ENCODE measurements around the gene ZNF148. TPM values are rescaled to one million over a fixed set of nuclear protein-coding genes. Genes with fewer than 3 reads are reported as not detected.

The ZNF148 gene
- total RNA-seq, 1 experiment from 2014 or later, result 55.8 TPM

DNA sequence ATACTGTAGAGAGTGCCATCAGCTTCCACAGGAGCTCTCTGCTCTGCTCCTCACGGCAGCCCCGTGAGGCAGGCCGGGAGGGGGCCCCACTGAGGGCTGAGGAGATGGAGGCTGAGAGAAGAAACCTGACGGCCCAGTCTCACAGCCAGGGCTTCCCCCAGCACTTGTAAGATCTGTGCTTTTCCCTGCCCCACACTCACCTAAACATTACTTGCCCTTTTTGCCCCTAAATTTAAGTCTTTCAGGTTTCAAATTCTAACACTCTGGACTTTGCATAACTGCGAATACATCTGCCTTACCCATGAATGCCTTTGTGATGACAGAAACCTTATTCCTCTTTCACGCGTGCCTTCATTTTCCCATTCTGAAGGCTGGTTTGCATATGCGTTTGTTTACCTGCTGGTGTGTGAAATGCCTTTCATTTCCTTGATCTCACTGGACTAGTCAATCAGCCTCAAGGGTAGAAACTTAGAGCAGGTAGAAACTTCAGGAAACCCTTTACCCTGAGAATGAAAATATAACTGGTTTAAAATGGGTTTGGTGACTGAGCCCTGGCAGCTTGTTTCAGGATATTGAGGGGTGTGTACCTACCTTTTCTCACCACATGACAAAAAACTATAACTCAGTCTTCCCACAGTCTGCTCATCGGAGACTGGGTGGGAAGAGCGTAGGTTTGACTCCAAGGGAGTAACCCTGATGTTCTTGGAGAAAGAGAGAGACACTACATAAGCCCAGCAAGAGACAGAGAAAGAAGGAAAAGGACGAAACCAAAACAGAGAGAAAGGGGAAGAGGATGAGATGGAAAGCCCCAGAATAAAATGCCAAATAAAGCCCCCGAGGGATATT, 182.7 kb downstream of the ZNF148 start:
- no peak for TF ChIP-seq SIN3A (IDR thresholded peaks at IDR 0.05; ENCODE audit: borderline replicate concordance, insufficient read depth, low read depth, low read length)
- TF ChIP-seq, protein P1, sequence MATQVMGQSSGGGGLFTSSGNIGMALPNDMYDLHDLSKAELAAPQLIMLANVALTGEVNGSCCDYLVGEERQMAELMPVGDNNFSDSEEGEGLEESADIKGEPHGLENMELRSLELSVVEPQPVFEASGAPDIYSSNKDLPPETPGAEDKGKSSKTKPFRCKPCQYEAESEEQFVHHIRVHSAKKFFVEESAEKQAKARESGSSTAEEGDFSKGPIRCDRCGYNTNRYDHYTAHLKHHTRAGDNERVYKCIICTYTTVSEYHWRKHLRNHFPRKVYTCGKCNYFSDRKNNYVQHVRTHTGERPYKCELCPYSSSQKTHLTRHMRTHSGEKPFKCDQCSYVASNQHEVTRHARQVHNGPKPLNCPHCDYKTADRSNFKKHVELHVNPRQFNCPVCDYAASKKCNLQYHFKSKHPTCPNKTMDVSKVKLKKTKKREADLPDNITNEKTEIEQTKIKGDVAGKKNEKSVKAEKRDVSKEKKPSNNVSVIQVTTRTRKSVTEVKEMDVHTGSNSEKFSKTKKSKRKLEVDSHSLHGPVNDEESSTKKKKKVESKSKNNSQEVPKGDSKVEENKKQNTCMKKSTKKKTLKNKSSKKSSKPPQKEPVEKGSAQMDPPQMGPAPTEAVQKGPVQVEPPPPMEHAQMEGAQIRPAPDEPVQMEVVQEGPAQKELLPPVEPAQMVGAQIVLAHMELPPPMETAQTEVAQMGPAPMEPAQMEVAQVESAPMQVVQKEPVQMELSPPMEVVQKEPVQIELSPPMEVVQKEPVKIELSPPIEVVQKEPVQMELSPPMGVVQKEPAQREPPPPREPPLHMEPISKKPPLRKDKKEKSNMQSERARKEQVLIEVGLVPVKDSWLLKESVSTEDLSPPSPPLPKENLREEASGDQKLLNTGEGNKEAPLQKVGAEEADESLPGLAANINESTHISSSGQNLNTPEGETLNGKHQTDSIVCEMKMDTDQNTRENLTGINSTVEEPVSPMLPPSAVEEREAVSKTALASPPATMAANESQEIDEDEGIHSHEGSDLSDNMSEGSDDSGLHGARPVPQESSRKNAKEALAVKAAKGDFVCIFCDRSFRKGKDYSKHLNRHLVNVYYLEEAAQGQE (IDR thresholded peaks at IDR 0.05; ENCODE audit: insufficient read depth in 1 of 2, low read depth in 2 of 2, low read length in 1 of 2), result no peak
- intact Hi-C loops (cut with micrococcal nuclease; ENCODE audit: unreplicated experiment), result no loop called here
- Histone ChIP-seq H3K9me3 (ENCODE audit: control insufficient read depth, insufficient read depth, low read depth, low read length) (no peaks in the 10 kb centered on the region), H3K4me1 (ENCODE audit: control insufficient read depth, insufficient read depth, low read length) (peaks cover 2% of the 10 kb centered on the region; the same call in 1 of the 2 replicates), H3K36me3 (ENCODE audit: control insufficient read depth, insufficient read depth, low read length) (no peaks in the 10 kb centered on the region), H3K4me3 (ENCODE audit: low read depth in 2 of 2, low read length in 2 of 2) (no peak overlapping the region), H3K27ac (ENCODE audit: low read length) (0 out of 2 replicates have a peak overlapping the region, but pooled peaks have one; percentile 5), H3K27me3 (ENCODE audit: control insufficient read depth, insufficient read depth, low read length) (no peaks in the 10 kb centered on the region)
- DNase-seq (ENCODE audit: low read depth, low spot score), result no peak
- in situ Hi-C loops (cut with HindIII; ENCODE audit: low pct_unique_long_range_greater_than_20kb, low sequenced_read_pairs), result no loop called here
- no TSS peak for BruUV-seq (replicated peaks)
- ChIA-PET CTCF (interaction anchor here (0.7 kb wide), 1 partner anchor 17 kb away, joined by 3 read pairs; no protein-coding TSS in a partner anchor), POLR2A (interaction anchor here (0.7 kb wide), 1 partner anchor 19 kb away, joined by 3 read pairs; no protein-coding TSS in a partner anchor)
- no peak; the same call in 1 of the 2 replicates for ATAC-seq

DNA sequence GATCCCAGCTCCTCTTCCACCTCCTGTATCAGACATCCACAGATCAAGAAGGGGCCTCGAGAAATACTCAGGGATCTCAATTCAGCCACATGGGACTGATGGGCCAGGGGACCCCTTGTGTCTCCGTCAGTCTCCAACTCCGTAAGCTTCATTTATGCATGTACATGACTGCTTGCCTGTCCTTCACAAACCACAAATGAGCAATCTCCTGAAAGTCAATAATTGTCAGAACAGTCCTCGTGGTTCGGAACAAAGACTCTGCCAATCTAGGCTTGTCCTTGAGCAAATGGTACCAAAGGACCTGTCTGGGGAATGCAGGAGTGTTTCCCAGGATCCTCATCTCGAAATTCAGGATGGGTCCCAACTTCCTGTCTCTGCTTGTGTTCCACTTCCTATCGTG, 183.4 kb downstream of the ZNF148 start:
- intact Hi-C loops (cut with micrococcal nuclease; ENCODE audit: unreplicated experiment), result no loop called here
- DNase-seq (ENCODE audit: low read depth, low spot score), result no peak
- CTCF ChIA-PET, result no interaction called here
- POLR2A ChIA-PET, result no interaction called here
- H3K27ac ChIP-seq (ENCODE audit: low read length), result no peak overlapping the region
- no peak for TF ChIP-seq POLR2AphosphoS5 (IDR thresholded peaks at IDR 0.05; ENCODE audit: low read depth, low read length)
- TF ChIP-seq TCF7L2 (IDR thresholded peaks at IDR 0.05; ENCODE audit: low read depth, low read length), result no peak
- TF ChIP-seq, protein P2, sequence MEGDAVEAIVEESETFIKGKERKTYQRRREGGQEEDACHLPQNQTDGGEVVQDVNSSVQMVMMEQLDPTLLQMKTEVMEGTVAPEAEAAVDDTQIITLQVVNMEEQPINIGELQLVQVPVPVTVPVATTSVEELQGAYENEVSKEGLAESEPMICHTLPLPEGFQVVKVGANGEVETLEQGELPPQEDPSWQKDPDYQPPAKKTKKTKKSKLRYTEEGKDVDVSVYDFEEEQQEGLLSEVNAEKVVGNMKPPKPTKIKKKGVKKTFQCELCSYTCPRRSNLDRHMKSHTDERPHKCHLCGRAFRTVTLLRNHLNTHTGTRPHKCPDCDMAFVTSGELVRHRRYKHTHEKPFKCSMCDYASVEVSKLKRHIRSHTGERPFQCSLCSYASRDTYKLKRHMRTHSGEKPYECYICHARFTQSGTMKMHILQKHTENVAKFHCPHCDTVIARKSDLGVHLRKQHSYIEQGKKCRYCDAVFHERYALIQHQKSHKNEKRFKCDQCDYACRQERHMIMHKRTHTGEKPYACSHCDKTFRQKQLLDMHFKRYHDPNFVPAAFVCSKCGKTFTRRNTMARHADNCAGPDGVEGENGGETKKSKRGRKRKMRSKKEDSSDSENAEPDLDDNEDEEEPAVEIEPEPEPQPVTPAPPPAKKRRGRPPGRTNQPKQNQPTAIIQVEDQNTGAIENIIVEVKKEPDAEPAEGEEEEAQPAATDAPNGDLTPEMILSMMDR (IDR thresholded peaks at IDR 0.05), result no peak
- TF ChIP-seq SIN3A (IDR thresholded peaks at IDR 0.05; ENCODE audit: borderline replicate concordance, insufficient read depth, low read depth, low read length), result no peak
- TF ChIP-seq, protein P1 (IDR thresholded peaks at IDR 0.05; ENCODE audit: insufficient read depth in 1 of 2, low read depth in 2 of 2, low read length in 1 of 2), result no peak
- no TSS peak for BruUV-seq (replicated peaks)
- H3K9me3 ChIP-seq (ENCODE audit: control insufficient read depth, insufficient read depth, low read depth, low read length), result no peaks in the 10 kb centered on the region
- in situ Hi-C loops (cut with HindIII; ENCODE audit: low pct_unique_long_range_greater_than_20kb, low sequenced_read_pairs), result no loop called here
- no peaks in the 10 kb centered on the region for H3K27me3 ChIP-seq (ENCODE audit: control insufficient read depth, insufficient read depth, low read length)
- ATAC-seq, result no peak
- H3K36me3 ChIP-seq (ENCODE audit: control insufficient read depth, insufficient read depth, low read length), result no peaks in the 10 kb centered on the region
- H3K4me1 ChIP-seq (ENCODE audit: control insufficient read depth, insufficient read depth, low read length), result peaks cover 2% of the 10 kb centered on the region; the same call in 1 of the 2 replicates
- no peak overlapping the region for H3K4me3 ChIP-seq (ENCODE audit: low read depth in 2 of 2, low read length in 2 of 2)
